PFSK-1 (cell line): Measurements from ENCODE around the gene CCDC17.

Experiments used
- FOXP2 ChIP-seq: optimal IDR thresholded peaks from 2 replicates; pipeline ENCODE3; 2011; ENCODE audit warnings: borderline replicate concordance, control low read depth, inconsistent platforms; ENCODE audit not compliant: insufficient read depth; ENCODE audit errors: extremely low read length, extremely low read depth
- POLR2AphosphoS5 ChIP-seq: IDR thresholded peaks from 2 replicates; pipeline ENCODE4 v1.6.1; 2012; ENCODE audit warnings: low read depth, mild to moderate bottlenecking, control low read depth, low read length, moderate library complexity
- REST ChIP-seq, 2 experiments: IDR thresholded peaks; 2 replicates each; pipeline versions ENCODE4 v1.6.1 to v1.8.0; 2011 to 2012; ENCODE audit warnings: low read depth in 2 of 2, low read length in 2 of 2, control low read depth in 1 of 2, inconsistent platforms in 1 of 2, mild to moderate bottlenecking in 1 of 2, moderate library complexity in 1 of 2; ENCODE audit not compliant: insufficient read depth in 1 of 2
- SIN3A ChIP-seq: IDR thresholded peaks from 2 replicates; pipeline ENCODE4 v1.6.1; 2012; ENCODE audit warnings: mild to moderate bottlenecking, low read length, moderate library complexity, borderline replicate concordance; ENCODE audit not compliant: insufficient read depth
- TAF1 ChIP-seq: IDR thresholded peaks from 2 replicates; pipeline ENCODE4 v1.6.1; 2012; ENCODE audit warnings: low read length, control low read depth, borderline replicate concordance; ENCODE audit not compliant: insufficient read depth

DNA sequence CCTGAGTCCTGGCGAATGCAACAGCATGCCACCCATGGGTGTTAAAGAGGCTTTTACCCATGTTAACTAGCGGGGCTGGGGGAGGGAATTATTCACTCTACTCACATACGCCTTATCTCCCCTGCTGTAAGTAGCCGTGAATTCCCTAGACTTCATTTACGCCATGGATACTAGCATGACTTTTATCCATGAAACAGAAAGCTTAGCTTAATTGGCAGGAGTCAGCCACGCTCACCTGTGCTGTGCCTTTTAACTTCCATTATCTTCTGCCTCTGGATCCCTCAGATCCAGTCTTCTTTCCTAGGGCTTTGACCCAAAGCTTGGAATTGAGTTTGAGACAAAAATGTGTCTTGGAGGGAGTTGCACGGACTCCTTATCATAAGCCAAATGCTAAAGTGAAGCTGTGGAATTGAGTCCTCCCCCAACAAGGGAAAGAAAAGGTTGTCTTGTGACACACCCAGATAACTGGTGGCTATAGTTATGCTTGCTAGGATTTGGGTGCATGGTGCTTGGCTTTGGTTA is 49.7 kb downstream of the CCDC17 start:
- TF ChIP-seq POLR2AphosphoS5 (no peak), REST (IDR thresholded peaks at IDR 0.05; ENCODE audit: insufficient read depth in 1 of 2, low read depth in 2 of 2, low read length in 2 of 2) (no peak), TAF1 (no peak), SIN3A (no peak), FOXP2 (no peak)
